ENCODE measurements around the gene SUSD3. TPM values are rescaled to one million over a fixed set of nuclear protein-coding genes. Genes with fewer than 3 reads are reported as not detected.
A peak's percentile ranks its signal among the peaks of the same experiment; 100 is the strongest.

The SUSD3 gene
- total RNA-seq, 4 donors from 2014 or later: 2.8 to 8.1 (median 5.6) TPM

GRCh38 chr9:93054758-93055704 lies 3.5 kb upstream of the SUSD3 start:
- no peak overlapping the region for H3K4me3 ChIP-seq (ENCODE audit: low read depth, poor library complexity, severe bottlenecking)
- intact Hi-C loops (cut with DNase I; ENCODE audit: low total_unique reads): no loop called here
- no peak for TF ChIP-seq CTCF (IDR thresholded peaks at IDR 0.05)
- no peak for TF ChIP-seq POLR2A (IDR thresholded peaks at IDR 0.05)
- no peak for DNase-seq (ENCODE audit: low spot score in 2 of 2)
- 81 to 86% methylated on average over 11 of the region's 11 CpGs for WGBS, 2 donors

- 88 to 93% methylated on average over 8 of the region's 8 CpGs for WGBS, 2 donors
- no peak for DNase-seq (ENCODE audit: low spot score in 2 of 2)
- intact Hi-C loops (cut with DNase I; ENCODE audit: low total_unique reads): no loop called here
- H3K4me3 ChIP-seq (ENCODE audit: low read depth, poor library complexity, severe bottlenecking): no peak overlapping the region
- TF ChIP-seq POLR2A (IDR thresholded peaks at IDR 0.05): no peak
- no peak for TF ChIP-seq CTCF (IDR thresholded peaks at IDR 0.05)
These were observed 1.3 kb upstream of the SUSD3 start for GRCh38 chr9:93057042-93057702.

- TF ChIP-seq CTCF (IDR thresholded peaks at IDR 0.05) (no peak), POLR2A (IDR thresholded peaks at IDR 0.05) (no peak)
- no peak for DNase-seq (ENCODE audit: low spot score in 2 of 2)
- no peak overlapping the region for H3K4me3 ChIP-seq (ENCODE audit: low read depth, poor library complexity, severe bottlenecking)
- intact Hi-C loops (cut with DNase I; ENCODE audit: low total_unique reads): no loop called here
- WGBS, 2 donors: 63 to 66% methylated on average over 14 of the region's 14 CpGs
These were observed 672 bp upstream of the SUSD3 start for GRCh38 chr9:93057703-93058354.

- TF ChIP-seq POLR2A (IDR thresholded peaks at IDR 0.05): no peak
- TF ChIP-seq CTCF (IDR thresholded peaks at IDR 0.05): no peak
- intact Hi-C loops (cut with DNase I; ENCODE audit: low total_unique reads): no loop called here
- WGBS, 2 donors: 28 to 32% methylated on average over 40 to 52 of the region's 53 CpGs
- peak overlapping the region; percentile 13 for H3K4me3 ChIP-seq (ENCODE audit: low read depth, poor library complexity, severe bottlenecking)
- no peak for DNase-seq (ENCODE audit: low spot score in 2 of 2)
These were observed 662 bp downstream of the SUSD3 start for GRCh38 chr9:93059011-93059714.

GRCh38 chr9:93059715-93060578 lies 1.4 kb downstream of the SUSD3 start:
- TF ChIP-seq POLR2A (IDR thresholded peaks at IDR 0.05) (no peak), CTCF (IDR thresholded peaks at IDR 0.05) (no peak)
- intact Hi-C loops (cut with DNase I; ENCODE audit: low total_unique reads): no loop called here
- WGBS, 2 donors: 83 to 89% methylated on average over 5 to 7 of the region's 7 CpGs
- no peak overlapping the region for H3K4me3 ChIP-seq (ENCODE audit: low read depth, poor library complexity, severe bottlenecking)
- DNase-seq (ENCODE audit: low spot score in 2 of 2): no peak
